ENCODE data around the gene AOPEP. TPM values are rescaled to one million over a fixed set of nuclear protein-coding genes. Genes with fewer than 3 reads are reported as not detected.

Gene AOPEP
- total RNA-seq, 4 donors from 2014 or later: 252 to 375 (median 312) TPM

DNA sequence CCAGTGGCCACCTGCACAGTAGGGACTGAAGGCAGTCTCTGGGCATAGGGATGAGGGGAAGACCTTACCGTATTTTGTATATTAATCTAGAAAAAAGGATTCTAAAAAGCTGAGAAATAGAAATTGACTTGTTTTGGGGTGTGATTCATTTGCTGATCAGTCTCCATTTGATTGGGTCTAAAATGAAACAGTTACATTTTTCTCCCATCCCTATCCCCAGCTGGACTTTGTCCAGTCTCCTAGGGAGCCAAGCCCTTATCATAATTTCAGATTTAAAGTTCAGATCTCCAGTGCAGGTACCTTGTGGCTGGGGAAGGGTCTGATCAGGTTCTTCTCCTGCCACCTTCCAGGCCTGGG is 350.2 kb downstream of the AOPEP start:
- H3K36me3 ChIP-seq: peaks cover 0 to 32% of the 10 kb centered on the region in 2 donors
- no peak overlapping the region for H3K4me3 ChIP-seq
- H3K9me3 ChIP-seq: no peaks in the 10 kb centered on the region
- H3K4me1 ChIP-seq: peaks cover 10 to 100% (median 71%) of the 10 kb centered on the region in 3 donors
- TF ChIP-seq CTCF (IDR thresholded peaks at IDR 0.05): no peak
- no peak for TF ChIP-seq POLR2AphosphoS5 (IDR thresholded peaks at IDR 0.05)
- no peak for TF ChIP-seq EP300 (IDR thresholded peaks at IDR 0.05)
- no peak for TF ChIP-seq POLR2A (IDR thresholded peaks at IDR 0.05)
- no peaks in the 10 kb centered on the region for H3K27me3 ChIP-seq
- no peak for ATAC-seq
- 9 to 43% methylated on average over 1 of the region's 1 CpG for WGBS, 2 donors (ENCODE audit: low coverage in 1 of 2)
- H3K27ac ChIP-seq: peak overlapping the region; percentile 62 to 89 (median 84)

DNA sequence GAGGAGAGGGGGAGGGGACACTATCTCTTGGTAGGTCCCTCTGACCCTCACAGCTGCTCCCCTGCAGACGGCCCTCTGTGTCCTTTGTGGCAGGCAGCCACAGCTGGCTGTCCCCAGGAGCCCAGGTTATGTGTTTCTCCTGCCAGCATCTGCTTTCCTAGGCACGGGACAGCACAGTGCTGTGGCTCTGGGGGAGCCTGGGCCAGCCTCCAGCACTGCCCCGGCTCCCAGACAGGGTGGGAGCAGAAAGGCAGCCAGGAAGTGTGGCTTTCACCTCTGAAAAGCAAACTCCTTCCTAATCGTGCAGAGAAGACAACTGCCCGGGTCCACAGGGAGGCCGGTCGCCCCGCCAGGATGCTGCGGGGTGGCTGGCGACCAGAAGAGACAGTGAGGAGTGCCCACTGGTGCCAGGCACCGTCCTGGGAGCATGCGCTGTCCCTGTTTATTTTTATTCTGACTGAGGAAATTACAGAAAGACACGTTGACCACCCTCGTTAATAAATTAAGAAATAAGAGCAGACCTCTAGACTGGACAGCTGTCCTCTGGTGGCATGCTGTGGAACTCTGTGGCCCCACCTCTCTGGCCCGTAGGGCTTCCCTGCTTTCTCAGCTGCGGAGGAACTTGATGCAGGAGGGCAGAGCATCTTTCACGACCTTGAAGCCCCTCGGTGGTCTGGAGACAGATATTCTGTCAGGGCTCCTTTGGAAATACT is 350.7 kb downstream of the AOPEP start:
- Histone ChIP-seq H3K4me1 (peaks cover 6 to 100% (median 66%) of the 10 kb centered on the region in 3 donors), H3K27me3 (no peaks in the 10 kb centered on the region), H3K4me3 (peak overlapping the region in 1 of 2 donors; percentile 14), H3K36me3 (peaks cover 0 to 37% of the 10 kb centered on the region in 2 donors), H3K9me3 (no peaks in the 10 kb centered on the region), H3K27ac (peak overlapping the region; percentile 62 to 89 (median 84))
- WGBS, 2 donors (ENCODE audit: low coverage in 1 of 2): 0 to 40% methylated on average over 1 to 11 of the region's 18 CpGs
- ATAC-seq: no peak
- no peak for TF ChIP-seq POLR2A (IDR thresholded peaks at IDR 0.05)
- TF ChIP-seq POLR2AphosphoS5 (IDR thresholded peaks at IDR 0.05): peak; percentile 6
- TF ChIP-seq CTCF (IDR thresholded peaks at IDR 0.05): peak in 3 of 4 experiments; percentile 20 to 22 (median 21)
- TF ChIP-seq EP300 (IDR thresholded peaks at IDR 0.05): no peak

DNA sequence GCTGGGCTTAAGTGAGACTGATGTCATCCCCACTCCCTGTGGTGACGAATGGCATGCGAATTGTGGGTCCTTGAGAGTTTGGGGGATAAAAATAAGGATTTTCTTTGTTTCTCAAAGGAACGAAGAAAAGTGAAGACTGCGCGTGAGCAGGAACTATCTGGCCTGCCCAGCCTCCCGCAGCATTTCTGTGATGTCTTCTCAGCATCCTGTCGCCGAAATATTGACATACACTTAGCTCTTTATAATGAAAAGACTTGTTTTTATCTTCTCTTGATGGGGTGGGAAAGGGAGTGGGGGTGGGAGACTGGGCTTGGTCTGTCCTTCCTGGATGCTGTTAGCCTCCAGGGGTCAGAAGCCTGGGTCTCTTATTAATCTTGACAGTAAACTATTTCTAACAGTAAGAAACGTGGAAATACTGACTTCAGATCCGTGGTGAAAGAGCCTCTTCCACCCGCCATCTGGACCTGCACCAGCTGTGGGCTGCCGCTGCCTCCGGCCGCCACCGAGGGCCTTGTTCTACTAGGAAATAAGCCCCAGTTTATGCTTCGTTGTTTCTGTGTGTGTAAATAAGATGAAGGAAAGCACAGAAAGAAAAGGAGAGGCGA is 351.4 kb downstream of the AOPEP start:
- peak overlapping the region; percentile 62 to 89 (median 84) for H3K27ac ChIP-seq
- no peak for ATAC-seq
- peak overlapping the region in 1 of 2 donors; percentile 14 for H3K4me3 ChIP-seq
- no peaks in the 10 kb centered on the region for H3K9me3 ChIP-seq
- H3K4me1 ChIP-seq: peaks cover 6 to 100% (median 60%) of the 10 kb centered on the region in 3 donors
- no peaks in the 10 kb centered on the region for H3K27me3 ChIP-seq
- H3K36me3 ChIP-seq: peaks cover 0 to 44% of the 10 kb centered on the region in 2 donors
- no peak for TF ChIP-seq EP300 (IDR thresholded peaks at IDR 0.05)
- TF ChIP-seq CTCF (IDR thresholded peaks at IDR 0.05): no peak
- no peak for TF ChIP-seq POLR2AphosphoS5 (IDR thresholded peaks at IDR 0.05)
- TF ChIP-seq POLR2A (IDR thresholded peaks at IDR 0.05): no peak
- WGBS, 2 donors (ENCODE audit: low coverage in 1 of 2): 16 to 37% methylated on average over 10 to 17 of the region's 17 CpGs

- WGBS, 2 donors (ENCODE audit: low coverage in 1 of 2): 32 to 47% methylated on average over 5 to 7 of the region's 12 CpGs
Observed at GRCh38 chr9:95078511-95078910, 352.0 kb downstream of the AOPEP start.

More at GRCh38 chr9:95078511-95078910, 352.0 kb downstream of the AOPEP start:
- Histone ChIP-seq H3K4me1 (peaks cover 6 to 100% (median 55%) of the 10 kb centered on the region in 3 donors), H3K27ac (peak overlapping the region; percentile 62 to 89 (median 84)), H3K4me3 (peak overlapping the region in 1 of 2 donors; percentile 3), H3K27me3 (no peaks in the 10 kb centered on the region), H3K9me3 (no peaks in the 10 kb centered on the region), H3K36me3 (peaks cover 0 to 46% of the 10 kb centered on the region in 2 donors)
- ATAC-seq: no peak
- no peak for TF ChIP-seq EP300 (IDR thresholded peaks at IDR 0.05)
- TF ChIP-seq POLR2A (IDR thresholded peaks at IDR 0.05): no peak
- TF ChIP-seq CTCF (IDR thresholded peaks at IDR 0.05): no peak
- TF ChIP-seq POLR2AphosphoS5 (IDR thresholded peaks at IDR 0.05): no peak

Measured in gastroesophageal sphincter (tissue), 4 donors.